GM18517 (cell line): ENCODE results near the gene ARHGAP19.

Source experiments
- ATAC-seq: cut with Tn5 transposase; IDR thresholded peaks from one replicate; pipeline ENCODE4 v1.9.1; 2021; ENCODE audit warnings: mild to moderate bottlenecking, moderate library complexity; ENCODE audit not compliant: unreplicated experiment

Gene ARHGAP19

GRCh38 chr10:97292097-97292861 lies at the start of gene ARHGAP19:
Gene ARHGAP19, minus strand, starts transcription at chr10:97292637. Its CDS starts 10 bp downstream, at chr10:97292627.
- peak; percentile 98 for ATAC-seq

- ATAC-seq, result no peak
Measured at GRCh38 chr10:97341416-97341815, 49.0 kb upstream of the ARHGAP19 start.

GRCh38 chr10:97338041-97338440 lies 45.6 kb upstream of the ARHGAP19 start:
- ATAC-seq, result no peak

- ATAC-seq, result no peak
Measured at GRCh38 chr10:97336942-97337831, 44.8 kb upstream of the ARHGAP19 start.

GRCh38 chr10:97336446-97336845 lies 44.0 kb upstream of the ARHGAP19 start:
- ATAC-seq, result no peak

GRCh38 chr10:97336006-97336405 lies 43.6 kb upstream of the ARHGAP19 start:
- no peak for ATAC-seq

GRCh38 chr10:97335188-97335619 lies 42.8 kb upstream of the ARHGAP19 start:
- ATAC-seq, result peak; percentile 28

GRCh38 chr10:97334370-97335175 lies 42.1 kb upstream of the ARHGAP19 start, which contains the start of gene FRAT2:
Gene FRAT2, minus strand, starts transcription at chr10:97334729. Its CDS starts 157 bp downstream, at chr10:97334572.
- ATAC-seq, result peak; percentile 80

GRCh38 chr10:97333601-97334369 lies 41.3 kb upstream of the ARHGAP19 start:
- ATAC-seq, result peak; percentile 22

- ATAC-seq, result no peak
Measured at GRCh38 chr10:97333351-97333600, 40.8 kb upstream of the ARHGAP19 start.

GRCh38 chr10:97332591-97333350 lies 40.3 kb upstream of the ARHGAP19 start:
- no peak for ATAC-seq

GRCh38 chr10:97331153-97331703 lies 38.8 kb upstream of the ARHGAP19 start:
- no peak for ATAC-seq

GRCh38 chr10:97329766-97330165 lies 37.3 kb upstream of the ARHGAP19 start:
- ATAC-seq, result no peak

GRCh38 chr10:97328646-97329453 lies 36.4 kb upstream of the ARHGAP19 start:
- ATAC-seq, result no peak

- ATAC-seq, result no peak
Measured at GRCh38 chr10:97327348-97328294, 35.2 kb upstream of the ARHGAP19 start.

- no peak for ATAC-seq
Measured at GRCh38 chr10:97325754-97326153, 33.3 kb upstream of the ARHGAP19 start.

GRCh38 chr10:97323501-97323900 lies 31.1 kb upstream of the ARHGAP19 start:
- ATAC-seq, result no peak
